ENCODE measurements around the gene GTSF1L. TPM values are rescaled to one million over a fixed set of nuclear protein-coding genes. Genes with fewer than 3 reads are reported as not detected.

GTSF1L gene
- total and polyA plus RNA-seq, 9 of the 15 experiments (the other 6 are each of a cell fraction or from before 2014, with no cell fraction given) = not detected

GRCh38 chr20:43715044-43715443 is 11.8 kb downstream of the GTSF1L start:
- no peaks in the 10 kb centered on the region for H3K9me3 ChIP-seq (replicated peaks; ENCODE audit: control insufficient read depth, insufficient read depth, low read depth, low read length)
- ChIA-PET POLR2A (interaction anchor here (1.3 to 1.7 kb wide), 2 partner anchors 11 to 257 kb away, joined by 3 to 6 read pairs; partner anchors contain the start of gene SRSF6), CTCF (ENCODE audit: low intra/inter-chr PET ratio) (no interaction called here)
- no TSS peak for BruUV-seq (replicated peaks)
- H4K20me1 ChIP-seq (replicated peaks; ENCODE audit: control insufficient read depth, insufficient read depth, low read length) = no peaks in the 10 kb centered on the region
- H3K4me3 ChIP-seq = no peak overlapping the region
- 98% methylated on average over 7 of the region's 9 CpGs for WGBS (ENCODE audit: insufficient coverage, low coverage, missing lambda C conversion rate)
- no peak overlapping the region for H3K9ac ChIP-seq (ENCODE audit: insufficient read depth in 1 of 2, low read depth in 2 of 2, low read length in 2 of 2)
- no peak overlapping the region for H3K4me2 ChIP-seq (ENCODE audit: insufficient read depth, low read length)
- no peak for TF ChIP-seq HNRNPH1 (optimal IDR thresholded peaks at IDR 0.05; ENCODE audit: low read depth, low read length)
- TF ChIP-seq RERE (CRISPR knock-in tag; IDR thresholded peaks at IDR 0.05; ENCODE audit: borderline replicate concordance) = no peak
- no peak for TF ChIP-seq ZNF224 (CRISPR knock-in tag; IDR thresholded peaks at IDR 0.05)
- intact Hi-C loops (cut with micrococcal nuclease) (no loop called here), in situ Hi-C loops (cut with MboI) (no loop called here)
- no peaks in the 10 kb centered on the region for H3K9me1 ChIP-seq (ENCODE audit: control insufficient read depth, insufficient read depth, low read length)
- peaks cover 63% of the 10 kb centered on the region; the same call in 2 of the 3 replicates for H3K36me3 ChIP-seq (ENCODE audit: control insufficient read depth, insufficient read depth, low read length)
- H3K27ac ChIP-seq (ENCODE audit: extremely low read depth, low read depth, low read length) = no peak overlapping the region
- H2AFZ ChIP-seq (ENCODE audit: low read depth, low read length) = no peak overlapping the region
- H3K4me1 ChIP-seq (replicated peaks in 1 of 2; ENCODE audit: control insufficient read depth in 2 of 2, insufficient read depth in 2 of 2, low read length in 2 of 2) = no peaks in the 10 kb centered on the region; a peak in 1 of 5 replicates
- DNase-seq (ENCODE audit: extremely low read depth in 1 of 4, low spot score in 3 of 4) (no peak), FAIRE-seq (no peak), ATAC-seq (no peak)
- no peaks in the 10 kb centered on the region for H3K27me3 ChIP-seq (ENCODE audit: control insufficient read depth in 2 of 2, insufficient read depth in 2 of 2, low read length in 2 of 2)
- no peaks in the 10 kb centered on the region for H3K79me2 ChIP-seq (ENCODE audit: control insufficient read depth, insufficient read depth, low read length)
